Vagina (tissue), 2 donors: ENCODE data around the gene INKA2. TPM values are rescaled to one million over a fixed set of nuclear protein-coding genes. Genes with fewer than 3 reads are reported as not detected.

Source experiments
- DNase-seq, 2 donors: peaks; one replicate each; pipeline ENCODE4 v3.0.0-alpha.2; 2017; ENCODE audit errors: extremely low spot score in 2 of 2
- H3K27ac ChIP-seq: fragments of 200-600 bp; sonication (generic); one replicate; pipeline ENCODE4 v1.5.1; 2019
- H3K27me3 ChIP-seq: fragments of 200-600 bp; sonication (generic); one replicate; pipeline ENCODE4 v1.5.1; 2019
- H3K36me3 ChIP-seq, 2 donors: fragments of 200-600 bp; sonication (generic); one replicate each; pipeline ENCODE4 v1.5.1; 2017 to 2019
- H3K4me1 ChIP-seq: fragments of 200-600 bp; sonication (generic); one replicate; pipeline ENCODE4 v1.5.1; 2019
- H3K4me3 ChIP-seq, 2 donors: fragments of 200-600 bp; sonication (generic); 1 replicate in 1 of 2; 2 replicates in 1 of 2; pipeline ENCODE4 v1.5.1; 2016 to 2019
- H3K9me3 ChIP-seq: fragments of 200-600 bp; sonication (generic); one replicate; pipeline ENCODE4 v1.5.1; 2019
- CTCF ChIP-seq, 3 experiments: fragments of 450-650 bp in 2 of 3; fragments of 200-600 bp in 1 of 3; sonication (generic) in 1 of 3; IDR thresholded peaks; one replicate each; pipeline ENCODE4 v1.5.1; 2017 to 2019; ENCODE audit warnings: antibody characterized with exemption in 3 of 3, mild to moderate bottlenecking in 2 of 3, moderate library complexity in 2 of 3
- POLR2A ChIP-seq, 2 donors: fragments of 450-650 bp; IDR thresholded peaks; one replicate each; pipeline ENCODE4 v1.6.1; 2017; ENCODE audit warnings: antibody characterized with exemption in 2 of 2, mild to moderate bottlenecking in 2 of 2, moderate library complexity in 2 of 2
- POLR2AphosphoS5 ChIP-seq, 2 donors: sonication (generic); formaldehyde crosslinking; IDR thresholded peaks; one replicate each; pipeline ENCODE4 v1.9.0; 2017; ENCODE audit warnings: antibody characterized with exemption in 2 of 2, mild to moderate bottlenecking in 2 of 2, low read depth in 1 of 2; ENCODE audit not compliant: insufficient read depth in 1 of 2
- intact Hi-C: fragments of 100-400 bp; cut with DNase I; formaldehyde crosslinking; loops from one replicate; pipeline ENCODE4 v1.15.1; 2023
- total RNA-seq: library from RNA; depleted of rRNA; stranded (reverse); fragments of >200 nt; gene quantifications from one replicate; pipeline ENCODE4 v1.2.3, GENCODE V29; 2016

The INKA2 gene
- total RNA-seq, 1 donor from 2014 or later: 6.1 TPM

GRCh38 chr1:111731956-111732355 lies 7.2 kb downstream of the INKA2 start:
- H3K4me3 ChIP-seq: no peak overlapping the region
- no peak overlapping the region for H3K27ac ChIP-seq
- peaks cover 0 to 5% of the 10 kb centered on the region in 2 donors for H3K36me3 ChIP-seq
- H3K4me1 ChIP-seq: peaks cover 50% of the 10 kb centered on the region
- intact Hi-C loops: loop anchor here (5.0 kb wide), 1 partner anchor 580 kb away; no protein-coding TSS in a partner anchor
- TF ChIP-seq POLR2A (IDR thresholded peaks at IDR 0.05) (no peak), POLR2AphosphoS5 (IDR thresholded peaks at IDR 0.05; ENCODE audit: insufficient read depth in 1 of 2, low read depth in 1 of 2) (no peak), CTCF (IDR thresholded peaks at IDR 0.05) (no peak)
- no peaks in the 10 kb centered on the region for H3K27me3 ChIP-seq
- no peaks in the 10 kb centered on the region for H3K9me3 ChIP-seq
- DNase-seq: peak; percentile 46 to 77

- H3K27ac ChIP-seq: no peak overlapping the region
- no peak overlapping the region for H3K4me3 ChIP-seq
- H3K36me3 ChIP-seq: peaks cover 0 to 5% of the 10 kb centered on the region in 2 donors
- intact Hi-C loops: loop anchor here (5.0 kb wide), 1 partner anchor 582 kb away; no protein-coding TSS in a partner anchor
- no peaks in the 10 kb centered on the region for H3K27me3 ChIP-seq
- TF ChIP-seq POLR2A (IDR thresholded peaks at IDR 0.05): no peak
- DNase-seq: peak; percentile 37 to 82
- no peaks in the 10 kb centered on the region for H3K9me3 ChIP-seq
- H3K4me1 ChIP-seq: peaks cover 41% of the 10 kb centered on the region
These were observed 8.5 kb downstream of the INKA2 start for GRCh38 chr1:111730706-111731105.

- no peak for DNase-seq
- no peaks in the 10 kb centered on the region for H3K9me3 ChIP-seq
- H3K4me3 ChIP-seq: no peak overlapping the region
- intact Hi-C loops: loop anchor here (5.0 kb wide), 1 partner anchor 582 kb away; no protein-coding TSS in a partner anchor
- peaks cover 41% of the 10 kb centered on the region for H3K4me1 ChIP-seq
- TF ChIP-seq POLR2A (IDR thresholded peaks at IDR 0.05) (no peak), POLR2AphosphoS5 (IDR thresholded peaks at IDR 0.05; ENCODE audit: insufficient read depth in 1 of 2, low read depth in 1 of 2) (no peak), CTCF (IDR thresholded peaks at IDR 0.05) (no peak)
- H3K27me3 ChIP-seq: no peaks in the 10 kb centered on the region
- no peak overlapping the region for H3K27ac ChIP-seq
- H3K36me3 ChIP-seq: peaks cover 0 to 5% of the 10 kb centered on the region in 2 donors
These were observed 9.1 kb downstream of the INKA2 start for GRCh38 chr1:111729946-111730681.

GRCh38 chr1:111729271-111729921 lies 9.8 kb downstream of the INKA2 start:
- Histone ChIP-seq H3K4me1 (peaks cover 39% of the 10 kb centered on the region), H3K36me3 (peaks cover 0 to 5% of the 10 kb centered on the region in 2 donors), H3K27me3 (no peaks in the 10 kb centered on the region), H3K9me3 (no peaks in the 10 kb centered on the region), H3K27ac (no peak overlapping the region), H3K4me3 (no peak overlapping the region)
- TF ChIP-seq POLR2AphosphoS5 (IDR thresholded peaks at IDR 0.05; ENCODE audit: insufficient read depth in 1 of 2, low read depth in 1 of 2): no peak
- TF ChIP-seq POLR2A (IDR thresholded peaks at IDR 0.05): no peak
- no peak for TF ChIP-seq CTCF (IDR thresholded peaks at IDR 0.05)
- peak in 1 of 2 donors; percentile 79 for DNase-seq
- intact Hi-C loops: no loop called here

GRCh38 chr1:111727056-111727455 lies 12.1 kb downstream of the INKA2 start:
- Histone ChIP-seq H3K9me3 (no peaks in the 10 kb centered on the region), H3K36me3 (peaks cover 0 to 5% of the 10 kb centered on the region in 2 donors), H3K4me3 (no peak overlapping the region), H3K4me1 (peaks cover 40% of the 10 kb centered on the region), H3K27ac (no peak overlapping the region), H3K27me3 (no peaks in the 10 kb centered on the region)
- DNase-seq: peak in 1 of 2 donors; percentile 67
- intact Hi-C loops: no loop called here
- TF ChIP-seq POLR2AphosphoS5 (IDR thresholded peaks at IDR 0.05; ENCODE audit: insufficient read depth in 1 of 2, low read depth in 1 of 2) (no peak), POLR2A (IDR thresholded peaks at IDR 0.05) (no peak), CTCF (IDR thresholded peaks at IDR 0.05) (no peak)
